Stimulated activated effector memory CD8-positive, alpha-beta T cell treated with anti-CD3 and anti-CD28 coated beads, Interleukin-12 subunit alpha, Interleukin-12 subunit beta, amount 100 ng/mL, for 72 hours (primary cell): ENCODE results near the gene TESMIN.
A peak's percentile ranks its signal among the peaks of the same experiment; 100 is the strongest.

Experiments
- ATAC-seq: fragments of 150-1000 bp; cut with Tn5 transposase; 2 replicates; pipeline ENCODE4 v1.10.0; 2021
- DNase-seq, 2 donors: peaks; one replicate each; pipeline ENCODE4 v3.0.0; 2021 to 2022; ENCODE audit warnings: low spot score in 2 of 2
- H3K27ac Mint-ChIP-seq: one replicate; pipeline ENCODE4 v1.8.0; 2022; ENCODE audit warnings: mild to moderate bottlenecking, mixed read lengths
- H3K36me3 Mint-ChIP-seq: one replicate; pipeline ENCODE4 v1.8.0; 2022; ENCODE audit warnings: mild to moderate bottlenecking, mixed read lengths
- H3K4me1 Mint-ChIP-seq: one replicate; pipeline ENCODE4 v1.8.0; 2022; ENCODE audit warnings: mixed read lengths
- H3K4me3 Mint-ChIP-seq: one replicate; pipeline ENCODE4 v1.8.0; 2022; ENCODE audit warnings: mild to moderate bottlenecking, mixed read lengths
- H3K9me3 Mint-ChIP-seq: one replicate; pipeline ENCODE4 v1.8.0; 2022; ENCODE audit warnings: mixed read lengths

The TESMIN gene

DNA sequence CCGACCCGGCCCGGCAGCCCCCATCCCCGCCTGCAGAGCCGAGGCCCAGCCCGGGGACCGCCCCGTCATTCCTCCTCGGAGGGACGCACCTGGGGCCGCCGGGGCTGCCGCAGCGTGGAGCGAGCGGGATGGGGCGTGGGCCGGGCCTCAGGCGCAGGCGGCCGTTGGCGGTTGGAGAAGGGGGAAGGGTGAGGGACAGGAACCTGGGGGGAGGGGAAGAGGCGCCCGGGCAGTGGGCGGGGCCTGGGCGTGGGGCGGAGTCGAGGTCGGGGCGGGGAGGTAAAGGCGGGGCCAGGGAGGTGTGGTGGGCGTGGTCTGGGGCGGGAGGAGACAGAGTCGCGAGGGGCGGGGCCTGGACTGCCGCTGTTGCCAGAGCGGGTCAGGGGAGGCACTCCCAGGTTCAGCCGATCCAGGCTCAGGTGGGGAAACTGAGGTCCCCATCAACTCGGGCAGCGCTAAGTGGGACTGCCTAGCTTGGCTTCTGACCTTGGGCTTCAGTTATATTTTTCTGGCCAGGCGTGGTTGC lies at the start of gene TESMIN:
Gene TESMIN, minus strand, starts transcription at position 190 of the 526 bp plus-strand sequence. CDS start 860 bp downstream, outside the sequence.
- ATAC-seq = peak; percentile 88
- no peaks in the 10 kb centered on the region for H3K9me3 Mint-ChIP-seq
- peak; percentile 96 for DNase-seq
- peaks cover 11% of the 10 kb centered on the region for H3K4me1 Mint-ChIP-seq
- no peak within 1 kb of the TSS for H3K27ac Mint-ChIP-seq
- H3K36me3 Mint-ChIP-seq = peaks cover 5% of the 10 kb centered on the region
- H3K4me3 Mint-ChIP-seq = peak within 1 kb of the TSS; percentile 72

GRCh38 chr11:68798221-68798813 lies 47.0 kb upstream of the TESMIN start:
- Mint-ChIP-seq H3K4me1 (no peaks in the 10 kb centered on the region), H3K36me3 (peaks cover 67% of the 10 kb centered on the region), H3K4me3 (no peak overlapping the region), H3K27ac (no peak overlapping the region), H3K9me3 (no peaks in the 10 kb centered on the region)
- DNase-seq (peak in 1 of 2 donors; percentile 64), ATAC-seq (peak; percentile 47)

- DNase-seq = no peak
- H3K9me3 Mint-ChIP-seq = no peaks in the 10 kb centered on the region
- H3K27ac Mint-ChIP-seq = no peak overlapping the region
- peaks cover 71% of the 10 kb centered on the region for H3K36me3 Mint-ChIP-seq
- H3K4me1 Mint-ChIP-seq = no peaks in the 10 kb centered on the region
- ATAC-seq = no peak
- no peak overlapping the region for H3K4me3 Mint-ChIP-seq
Measured at GRCh38 chr11:68796801-68797200, 45.5 kb upstream of the TESMIN start.

DNA sequence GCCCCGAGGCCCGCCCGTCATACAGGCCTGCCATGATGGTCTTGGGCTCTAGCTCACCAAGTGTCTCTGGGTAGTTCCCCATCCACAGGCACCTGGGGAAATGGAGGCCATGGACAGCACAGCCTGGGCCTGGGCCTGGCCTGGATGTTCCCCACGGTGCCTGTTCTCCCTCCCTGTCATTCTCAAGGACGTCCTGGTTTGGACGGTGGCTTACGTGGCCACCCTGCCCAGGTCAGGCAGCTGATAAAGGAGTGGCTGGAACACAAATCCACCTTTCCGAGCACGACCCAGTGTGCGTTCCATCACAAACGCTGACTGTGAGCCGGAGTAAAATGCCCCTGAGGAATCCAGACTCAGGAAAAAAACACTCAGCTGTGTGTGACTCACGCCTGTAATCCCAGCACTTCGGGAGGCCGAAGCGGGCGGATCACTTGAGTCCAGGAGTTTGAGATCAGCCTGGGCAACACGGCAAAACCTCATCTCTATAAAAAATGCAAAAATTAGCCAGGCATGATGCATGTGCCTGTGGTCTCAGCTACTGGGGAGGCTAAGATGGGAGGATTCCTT lies 41.2 kb upstream of the TESMIN start:
- H3K36me3 Mint-ChIP-seq = peaks cover 68% of the 10 kb centered on the region
- H3K9me3 Mint-ChIP-seq = no peaks in the 10 kb centered on the region
- H3K4me1 Mint-ChIP-seq = no peaks in the 10 kb centered on the region
- H3K4me3 Mint-ChIP-seq = no peak overlapping the region
- ATAC-seq = no peak
- no peak overlapping the region for H3K27ac Mint-ChIP-seq
- no peak for DNase-seq

- Mint-ChIP-seq H3K9me3 (no peaks in the 10 kb centered on the region), H3K36me3 (peaks cover 71% of the 10 kb centered on the region), H3K4me3 (no peak overlapping the region), H3K4me1 (no peaks in the 10 kb centered on the region), H3K27ac (peak overlapping the region; percentile 10)
- DNase-seq (no peak), ATAC-seq (no peak)
Measured at GRCh38 chr11:68784653-68785052, 33.3 kb upstream of the TESMIN start.

- Mint-ChIP-seq H3K4me1 (no peaks in the 10 kb centered on the region), H3K9me3 (no peaks in the 10 kb centered on the region), H3K27ac (no peak overlapping the region), H3K36me3 (peaks cover 81% of the 10 kb centered on the region), H3K4me3 (no peak overlapping the region)
- ATAC-seq (no peak), DNase-seq (no peak)
Measured at GRCh38 chr11:68783216-68783821, 32.0 kb upstream of the TESMIN start.

- Mint-ChIP-seq H3K4me1 (no peaks in the 10 kb centered on the region), H3K9me3 (no peaks in the 10 kb centered on the region), H3K36me3 (peaks cover 84% of the 10 kb centered on the region), H3K4me3 (no peak overlapping the region), H3K27ac (no peak overlapping the region)
- no peak for DNase-seq
- no peak for ATAC-seq
Measured at GRCh38 chr11:68782711-68783110, 31.4 kb upstream of the TESMIN start.

DNA sequence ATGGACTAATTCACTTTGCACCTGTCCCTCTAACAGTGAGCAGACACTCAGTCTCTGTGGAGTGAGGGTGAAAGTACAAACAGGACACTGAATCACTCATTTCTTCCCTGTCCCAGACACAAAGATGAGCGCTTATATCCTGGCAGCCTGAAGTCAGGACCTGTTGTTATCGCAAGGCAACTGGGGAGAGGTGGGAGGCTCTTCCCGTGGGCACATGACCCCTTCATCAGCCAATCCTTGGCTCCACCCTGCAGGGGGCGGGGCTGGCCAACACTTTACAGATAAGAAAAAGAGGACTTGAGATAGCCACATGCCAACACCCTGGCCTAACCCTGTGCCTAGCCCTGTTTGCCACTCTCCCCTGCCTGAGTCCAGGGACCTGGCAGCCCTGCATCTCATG lies 29.5 kb upstream of the TESMIN start:
- no peak for DNase-seq
- Mint-ChIP-seq H3K9me3 (no peaks in the 10 kb centered on the region), H3K4me3 (no peak overlapping the region), H3K27ac (peak overlapping the region; percentile 12), H3K36me3 (peaks cover 89% of the 10 kb centered on the region), H3K4me1 (no peaks in the 10 kb centered on the region)
- ATAC-seq = no peak

DNA sequence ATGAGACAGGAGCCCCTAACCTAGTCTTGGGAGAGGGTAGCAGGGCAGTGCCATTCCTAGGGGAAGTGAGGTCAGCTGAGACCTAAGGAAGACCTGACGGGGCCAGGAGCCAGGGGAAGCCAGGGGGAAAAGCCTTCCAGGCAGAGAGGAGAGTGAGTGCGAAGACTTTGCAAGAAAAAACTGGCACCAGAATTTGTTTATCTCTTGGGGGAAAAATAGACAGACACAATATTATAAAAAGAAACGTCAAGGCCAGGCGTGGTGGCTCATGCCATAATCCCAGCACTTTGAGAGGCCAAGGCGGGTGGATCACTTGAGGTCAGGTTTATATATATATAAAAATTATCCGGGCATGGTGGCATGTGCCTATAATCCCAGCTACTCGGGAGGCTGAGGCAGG lies 26.9 kb upstream of the TESMIN start:
- Mint-ChIP-seq H3K4me3 (no peak overlapping the region), H3K27ac (peak overlapping the region; percentile 84), H3K9me3 (no peaks in the 10 kb centered on the region), H3K4me1 (no peaks in the 10 kb centered on the region), H3K36me3 (peaks cover 94% of the 10 kb centered on the region)
- DNase-seq (no peak), ATAC-seq (no peak)

DNA sequence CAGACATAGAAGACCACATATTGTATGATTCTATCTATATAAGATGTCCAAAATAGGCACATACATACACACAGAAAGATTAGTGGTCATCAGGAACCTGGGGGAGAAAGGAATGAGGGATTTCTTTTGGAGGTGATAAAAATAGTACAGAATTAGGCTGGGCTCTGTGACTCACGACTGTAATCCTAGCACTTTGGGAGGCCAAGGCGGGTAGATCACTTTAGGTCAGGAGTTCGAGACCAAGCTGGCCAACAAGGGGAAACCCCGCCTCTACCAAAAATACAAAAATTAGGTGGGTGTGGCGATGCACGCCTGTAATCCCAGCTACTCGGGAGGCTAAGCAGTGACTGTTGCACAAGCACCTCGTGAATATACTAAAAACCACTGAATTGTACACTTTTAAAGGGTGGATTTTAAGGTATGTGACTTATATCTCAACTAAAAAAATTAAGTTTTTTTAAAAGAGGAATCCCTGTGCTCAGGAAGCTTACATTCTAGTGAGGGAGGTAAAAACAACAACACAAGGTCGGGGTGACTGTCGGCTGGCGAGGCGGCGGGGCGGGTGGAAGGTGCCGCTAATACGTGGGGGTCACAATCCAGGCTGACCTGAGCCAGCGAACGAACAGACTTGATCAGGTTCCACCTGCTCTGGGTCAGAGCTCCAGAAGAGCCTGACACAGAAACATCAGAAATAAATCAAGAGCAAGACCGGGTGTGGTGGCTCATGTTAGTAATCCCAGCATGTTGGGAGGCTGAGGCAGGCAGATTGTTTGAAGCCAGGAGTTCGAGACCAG lies 25.3 kb upstream of the TESMIN start:
- Mint-ChIP-seq H3K4me1 (no peaks in the 10 kb centered on the region), H3K36me3 (peaks cover 98% of the 10 kb centered on the region), H3K9me3 (no peaks in the 10 kb centered on the region), H3K27ac (peak overlapping the region; percentile 51), H3K4me3 (no peak overlapping the region)
- DNase-seq (no peak), ATAC-seq (no peak)

DNA sequence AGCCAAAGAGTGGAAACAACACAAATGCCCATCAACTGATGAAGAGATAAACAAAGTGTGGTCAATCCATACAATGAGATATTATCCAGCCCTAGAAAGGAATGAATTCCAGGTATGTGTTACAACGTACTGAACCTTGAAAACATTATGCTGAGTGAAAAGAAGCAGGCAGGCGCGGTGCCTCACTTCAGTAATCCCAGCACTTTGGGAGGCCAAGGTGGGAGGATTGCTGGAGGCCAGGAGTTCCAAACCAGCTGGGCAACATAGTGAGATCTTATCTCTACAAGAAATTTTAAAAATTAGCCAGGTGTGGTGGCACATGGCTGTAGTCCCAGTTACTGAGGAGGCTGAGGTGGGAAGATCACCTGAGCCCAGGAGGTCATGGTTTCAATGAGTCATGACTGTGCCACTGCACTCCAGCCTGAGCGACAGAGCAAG lies 24.6 kb upstream of the TESMIN start:
- Mint-ChIP-seq H3K9me3 (no peaks in the 10 kb centered on the region), H3K4me3 (no peak overlapping the region), H3K27ac (peak overlapping the region; percentile 51), H3K36me3 (peaks cover 98% of the 10 kb centered on the region), H3K4me1 (no peaks in the 10 kb centered on the region)
- ATAC-seq (no peak), DNase-seq (no peak)

DNA sequence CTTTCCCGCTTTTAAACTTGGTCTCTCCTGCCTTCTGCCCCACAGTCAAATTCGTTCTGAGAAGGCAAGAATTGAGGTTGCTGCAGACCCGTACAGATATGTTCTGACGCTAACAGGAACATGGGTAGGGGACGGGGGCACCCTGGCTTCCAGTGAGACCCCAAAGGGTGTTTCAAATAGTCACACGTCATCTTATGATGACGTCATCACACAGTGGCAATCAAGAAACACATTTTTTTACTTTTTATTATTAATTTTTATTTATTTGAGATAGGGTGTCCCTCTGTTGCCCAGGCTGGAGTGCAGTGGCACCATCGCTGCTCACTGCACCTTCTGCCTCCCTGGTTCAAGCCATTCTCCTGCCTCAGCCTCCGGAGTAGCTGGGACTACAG lies 22.9 kb upstream of the TESMIN start:
- ATAC-seq (no peak), DNase-seq (no peak)
- Mint-ChIP-seq H3K27ac (no peak overlapping the region), H3K4me1 (no peaks in the 10 kb centered on the region), H3K36me3 (peaks cover 98% of the 10 kb centered on the region), H3K9me3 (no peaks in the 10 kb centered on the region), H3K4me3 (no peak overlapping the region)

DNA sequence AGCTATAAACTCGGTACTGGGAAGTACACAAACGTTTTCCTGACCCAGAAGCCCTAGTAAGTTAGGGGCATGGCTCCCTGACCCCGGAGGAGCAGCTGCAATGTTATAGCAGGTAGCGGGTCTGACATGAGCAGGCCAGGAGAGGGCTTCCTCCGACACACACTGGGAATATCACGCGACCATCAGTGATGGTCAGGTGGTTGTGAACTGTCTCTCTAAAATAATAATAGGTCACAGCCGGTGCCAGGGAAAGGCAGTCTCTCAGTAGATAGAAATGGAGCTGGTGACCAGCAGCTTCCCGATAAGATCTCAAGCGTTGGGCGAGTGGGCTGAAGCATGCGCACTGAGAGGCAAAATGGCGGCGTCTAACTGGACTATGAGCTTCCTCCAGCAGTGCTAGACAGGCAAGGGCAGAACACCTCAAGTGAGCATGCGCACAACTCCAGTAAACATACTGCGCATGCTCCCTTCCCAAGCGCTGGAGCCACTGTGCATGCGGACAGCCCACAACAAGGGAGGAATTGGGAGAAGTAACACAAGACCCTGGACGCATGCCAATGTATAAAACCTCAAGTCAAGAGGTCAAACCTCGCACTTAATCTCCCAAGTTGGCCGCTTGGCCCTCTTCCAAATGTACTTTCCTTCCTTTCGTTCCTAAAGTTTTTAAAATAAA lies 22.3 kb upstream of the TESMIN start:
- Mint-ChIP-seq H3K27ac (peak overlapping the region; percentile 32), H3K4me3 (no peak overlapping the region), H3K9me3 (no peaks in the 10 kb centered on the region), H3K36me3 (peaks cover 98% of the 10 kb centered on the region), H3K4me1 (no peaks in the 10 kb centered on the region)
- DNase-seq (no peak), ATAC-seq (no peak)

GRCh38 chr11:68772936-68773335 lies 21.6 kb upstream of the TESMIN start:
- ATAC-seq (no peak), DNase-seq (no peak)
- Mint-ChIP-seq H3K4me3 (no peak overlapping the region), H3K27ac (peak overlapping the region; percentile 32), H3K36me3 (peaks cover 98% of the 10 kb centered on the region), H3K9me3 (no peaks in the 10 kb centered on the region), H3K4me1 (no peaks in the 10 kb centered on the region)

DNA sequence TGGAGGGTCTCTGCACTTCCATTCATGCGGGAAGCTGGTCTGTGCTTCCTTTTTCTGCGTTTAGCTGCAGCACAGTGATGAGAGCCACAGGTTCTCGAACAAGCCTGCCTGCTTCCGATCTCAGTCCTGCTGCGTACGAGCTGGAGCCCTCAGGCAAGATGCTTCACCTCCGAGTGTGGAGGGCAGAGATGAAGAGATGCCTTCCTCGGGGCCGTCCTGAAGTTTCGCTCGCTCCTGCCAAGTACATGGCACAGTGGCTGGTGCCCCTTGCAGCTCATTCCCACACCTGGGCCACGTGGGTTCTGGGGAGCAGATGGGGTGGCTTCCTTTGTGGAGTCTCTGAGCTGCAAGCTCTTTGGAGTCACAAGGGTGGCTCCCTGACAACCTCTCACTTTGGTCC lies 19.5 kb upstream of the TESMIN start:
- Mint-ChIP-seq H3K4me3 (no peak overlapping the region), H3K27ac (no peak overlapping the region), H3K36me3 (peaks cover 95% of the 10 kb centered on the region), H3K4me1 (no peaks in the 10 kb centered on the region), H3K9me3 (no peaks in the 10 kb centered on the region)
- DNase-seq (no peak), ATAC-seq (no peak)
